Esophagus squamous epithelium (tissue), 4 donors: ENCODE measurements around the gene ACRV1.

Experiments
- CTCF ChIP-seq, 6 experiments: fragments of 450-650 bp in 4 of 6; fragments of 200-600 bp in 2 of 6; sonication (generic) in 2 of 6; IDR thresholded peaks; one replicate each; pipeline ENCODE4 v1.5.1; 2016 to 2019; ENCODE audit warnings: antibody characterized with exemption in 6 of 6, mild to moderate bottlenecking in 4 of 6, moderate library complexity in 4 of 6
- POLR2A ChIP-seq, 4 donors: fragments of 450-650 bp; IDR thresholded peaks; one replicate each; pipeline ENCODE4 v1.6.1; 2017; ENCODE audit warnings: antibody characterized with exemption in 4 of 4, mild to moderate bottlenecking in 4 of 4, moderate library complexity in 3 of 4

GRCh38 chr11:125662689-125663088 is 18.0 kb downstream of the ACRV1 start:
- TF ChIP-seq POLR2A (IDR thresholded peaks at IDR 0.05) (no peak), CTCF (IDR thresholded peaks at IDR 0.05) (no peak)
